Esophagus squamous epithelium (tissue), 5 donors: Measurements from ENCODE around the gene CPXM1. TPM values are rescaled to one million over a fixed set of nuclear protein-coding genes. Genes with fewer than 3 reads are reported as not detected.

Source experiments
- DNase-seq: peaks from one replicate; lab custom pipeline; 2025; lab: John Stamatoyannopoulos, UW
- H3K27ac ChIP-seq, 4 donors: fragments of 200-600 bp; sonication (generic); one replicate each; pipeline ENCODE4 v1.5.1; 2016 to 2019; ENCODE audit warnings: mild to moderate bottlenecking in 1 of 4
- H3K27me3 ChIP-seq, 4 donors: fragments of 200-600 bp; sonication (generic); 1 replicate in 3 of 4; 2 replicates in 1 of 4; pipeline versions ENCODE4 v1.5.1 to v1.6.0; 2017 to 2021; ENCODE audit warnings: antibody characterized with exemption in 1 of 4
- H3K36me3 ChIP-seq, 3 donors: fragments of 200-600 bp; sonication (generic); one replicate each; pipeline ENCODE4 v1.5.1; 2016 to 2019
- H3K4me1 ChIP-seq, 3 donors: fragments of 200-600 bp; sonication (generic); one replicate each; pipeline ENCODE4 v1.5.1; 2017 to 2019
- H3K4me3 ChIP-seq, 4 donors: fragments of 200-600 bp; sonication (generic); 1 replicate in 3 of 4; 2 replicates in 1 of 4; pipeline ENCODE4 v1.5.1; 2016 to 2019; ENCODE audit warnings: mild to moderate bottlenecking in 2 of 4, moderate library complexity in 1 of 4
- H3K9me3 ChIP-seq, 3 donors: fragments of 200-600 bp; sonication (generic); one replicate each; pipeline ENCODE4 v1.5.1; 2016 to 2019
- CTCF ChIP-seq, 6 experiments: fragments of 450-650 bp in 4 of 6; fragments of 200-600 bp in 2 of 6; sonication (generic) in 2 of 6; IDR thresholded peaks; one replicate each; pipeline ENCODE4 v1.5.1; 2016 to 2019; ENCODE audit warnings: antibody characterized with exemption in 6 of 6, mild to moderate bottlenecking in 4 of 6, moderate library complexity in 4 of 6
- POLR2A ChIP-seq, 4 donors: fragments of 450-650 bp; IDR thresholded peaks; one replicate each; pipeline ENCODE4 v1.6.1; 2017; ENCODE audit warnings: antibody characterized with exemption in 4 of 4, mild to moderate bottlenecking in 4 of 4, moderate library complexity in 3 of 4
- WGBS, 2 donors: methylation state at CpG; one replicate each; pipeline ENCODE4 v1.1.5; 2018; 5-methylcytosine and 5-hydroxymethylcytosine counted together
- intact Hi-C: fragments of 100-400 bp; cut with DNase I; formaldehyde crosslinking; loops from one replicate; pipeline ENCODE4 v1.15.0; 2022
- total RNA-seq, 4 donors: library from RNA; depleted of rRNA; stranded (reverse); fragments of >200 nt; gene quantifications; one replicate each; pipeline ENCODE4 v1.1.0, GENCODE V29; 2016
- donor health status: DM: yes; HTN: yes; CAD: no.

The CPXM1 gene
- total RNA-seq, 4 donors from 2014 or later: 0.15 to 3.8 (median 0.93) TPM

GRCh38 chr20:2798814-2799213, 1.6 kb downstream of the CPXM1 start:
- no peaks in the 10 kb centered on the region for H3K9me3 ChIP-seq
- H3K36me3 ChIP-seq: no peaks in the 10 kb centered on the region
- WGBS, 2 donors: 65 to 83% methylated on average over 2 of the region's 6 CpGs
- TF ChIP-seq POLR2A (IDR thresholded peaks at IDR 0.05): no peak
- TF ChIP-seq CTCF (IDR thresholded peaks at IDR 0.05): no peak
- peaks cover 13 to 38% (median 19%) of the 10 kb centered on the region in 3 donors for H3K4me1 ChIP-seq
- intact Hi-C loops: no loop called here
- peaks cover 0 to 93% (median 8%) of the 10 kb centered on the region in 4 donors for H3K27me3 ChIP-seq
- no peak overlapping the region for H3K27ac ChIP-seq
- DNase-seq: no peak
- no peak overlapping the region for H3K4me3 ChIP-seq

- H3K4me1 ChIP-seq: peaks cover 13 to 38% (median 19%) of the 10 kb centered on the region in 3 donors
- WGBS, 2 donors: 45 to 65% methylated on average over 6 to 15 of the region's 19 CpGs
- no peak overlapping the region for H3K27ac ChIP-seq
- H3K4me3 ChIP-seq: no peak overlapping the region
- H3K36me3 ChIP-seq: no peaks in the 10 kb centered on the region
- DNase-seq: no peak
- TF ChIP-seq CTCF (IDR thresholded peaks at IDR 0.05) (no peak), POLR2A (IDR thresholded peaks at IDR 0.05) (no peak)
- peaks cover 0 to 93% (median 8%) of the 10 kb centered on the region in 4 donors for H3K27me3 ChIP-seq
- intact Hi-C loops: no loop called here
- H3K9me3 ChIP-seq: no peaks in the 10 kb centered on the region
Observed at GRCh38 chr20:2798095-2798805, 2.2 kb downstream of the CPXM1 start.

- intact Hi-C loops: no loop called here
- peaks cover 13 to 38% (median 19%) of the 10 kb centered on the region in 3 donors for H3K4me1 ChIP-seq
- 50 to 100% methylated on average over 2 of the region's 16 CpGs for WGBS, 2 donors
- H3K36me3 ChIP-seq: no peaks in the 10 kb centered on the region
- H3K9me3 ChIP-seq: no peaks in the 10 kb centered on the region
- H3K27ac ChIP-seq: no peak overlapping the region
- H3K4me3 ChIP-seq: no peak overlapping the region
- H3K27me3 ChIP-seq: peaks cover 0 to 85% (median 8%) of the 10 kb centered on the region in 4 donors
- no peak for TF ChIP-seq POLR2A (IDR thresholded peaks at IDR 0.05)
- TF ChIP-seq CTCF (IDR thresholded peaks at IDR 0.05): no peak
- DNase-seq: no peak
Observed at GRCh38 chr20:2797136-2797983, 3.1 kb downstream of the CPXM1 start.

- H3K4me3 ChIP-seq: no peak overlapping the region
- H3K4me1 ChIP-seq: peaks cover 13 to 31% (median 19%) of the 10 kb centered on the region in 3 donors
- H3K36me3 ChIP-seq: no peaks in the 10 kb centered on the region
- WGBS, 2 donors: 85 to 94% methylated on average over 3 to 16 of the region's 20 CpGs
- no peak overlapping the region for H3K27ac ChIP-seq
- no peaks in the 10 kb centered on the region for H3K9me3 ChIP-seq
- TF ChIP-seq POLR2A (IDR thresholded peaks at IDR 0.05) (no peak), CTCF (IDR thresholded peaks at IDR 0.05) (no peak)
- no peak for DNase-seq
- peaks cover 0 to 73% (median 8%) of the 10 kb centered on the region in 4 donors for H3K27me3 ChIP-seq
- intact Hi-C loops: no loop called here
Observed at GRCh38 chr20:2796011-2796660, 4.3 kb downstream of the CPXM1 start.
